Liver (tissue), 9 donors: ENCODE results near the gene INTS4. TPM values are rescaled to one million over a fixed set of nuclear protein-coding genes. Genes with fewer than 3 reads are reported as not detected.
A peak's percentile ranks its signal among the peaks of the same experiment; 100 is the strongest.

ENCODE experiments used
- DNase-seq: peaks from one replicate; pipeline ENCODE4 v3.0.0-alpha.2; 2017; ENCODE audit warnings: low spot score
- H3K27ac ChIP-seq, 2 donors: one replicate each; pipeline ENCODE4 v1.7.0; 2013; ENCODE audit warnings: inconsistent platforms in 2 of 2, low read length in 2 of 2, control low read depth in 1 of 2, low read depth in 1 of 2, mild to moderate bottlenecking in 1 of 2
- H3K27me3 ChIP-seq, 4 donors: one replicate each; pipeline versions ENCODE4 v1.6.1 to v1.7.0; 2013; ENCODE audit warnings: low read length in 3 of 4, inconsistent platforms in 1 of 4, mild to moderate bottlenecking in 1 of 4, moderate library complexity in 1 of 4; ENCODE audit not compliant: control insufficient read depth in 4 of 4, insufficient read depth in 4 of 4
- H3K36me3 ChIP-seq, 4 donors: one replicate each; pipeline versions ENCODE4 v1.6.1 to v1.7.0; 2013; ENCODE audit warnings: low read length in 3 of 4, mild to moderate bottlenecking in 3 of 4, low read depth in 1 of 4, moderate library complexity in 1 of 4; ENCODE audit not compliant: control insufficient read depth in 4 of 4, insufficient read depth in 3 of 4
- H3K4me1 ChIP-seq, 4 donors: one replicate each; pipeline versions ENCODE4 v1.6.1 to v1.7.0; 2013; ENCODE audit warnings: low read length in 3 of 4, mild to moderate bottlenecking in 3 of 4, moderate library complexity in 1 of 4; ENCODE audit not compliant: control insufficient read depth in 4 of 4, insufficient read depth in 4 of 4
- H3K4me3 ChIP-seq, 3 donors: one replicate each; pipeline versions ENCODE4 v1.6.1 to v1.7.0; 2013; ENCODE audit warnings: low read length in 3 of 3, control low read depth in 1 of 3, low read depth in 1 of 3, mild to moderate bottlenecking in 1 of 3
- H3K9ac ChIP-seq, 2 donors: one replicate each; pipeline ENCODE4 v1.7.0; 2013; ENCODE audit warnings: low read length in 2 of 2, mild to moderate bottlenecking in 2 of 2, moderate library complexity in 2 of 2, control low read depth in 1 of 2, low read depth in 1 of 2
- H3K9me3 ChIP-seq, 4 donors: one replicate each; pipeline versions ENCODE4 v1.6.1 to v1.7.0; 2013; ENCODE audit warnings: low read length in 3 of 4; ENCODE audit not compliant: control insufficient read depth in 4 of 4
- ATF3 ChIP-seq: IDR thresholded peaks from 2 replicates; pipeline ENCODE4 v1.6.1; 2016; ENCODE audit warnings: antibody characterized with exemption
- EGR1 ChIP-seq, 2 donors: IDR thresholded peaks; 2 replicates each; pipeline ENCODE4 v1.6.1; 2016 to 2018; ENCODE audit warnings: antibody characterized with exemption in 2 of 2, low read depth in 2 of 2
- FOXA1 ChIP-seq: IDR thresholded peaks from 2 replicates; pipeline ENCODE4 v1.6.1; 2016; ENCODE audit warnings: antibody characterized with exemption
- FOXA2 ChIP-seq: IDR thresholded peaks from 2 replicates; pipeline ENCODE4 v1.6.1; 2016; ENCODE audit warnings: antibody characterized with exemption
- GABPA ChIP-seq, 2 donors: IDR thresholded peaks in 1 of 2; conservative IDR thresholded peaks in 1 of 2; 2 replicates each; pipeline ENCODE4 v1.6.1; 2016; ENCODE audit warnings: antibody characterized with exemption in 2 of 2, mild to moderate bottlenecking in 1 of 2, moderate library complexity in 1 of 2
- HNF4A ChIP-seq, 2 donors: conservative IDR thresholded peaks; 2 replicates each; pipeline ENCODE4 v1.6.1; 2016; ENCODE audit warnings: antibody characterized with exemption in 2 of 2, mild to moderate bottlenecking in 2 of 2
- HNF4G ChIP-seq: IDR thresholded peaks from 2 replicates; pipeline ENCODE4 v1.6.1; 2016; ENCODE audit warnings: antibody characterized with exemption
- JUND ChIP-seq, 2 donors: IDR thresholded peaks; 2 replicates each; pipeline ENCODE4 v1.6.1; 2016; ENCODE audit warnings: antibody characterized with exemption in 2 of 2
- MAX ChIP-seq: IDR thresholded peaks from 2 replicates; pipeline ENCODE4 v1.6.1; 2016; ENCODE audit warnings: antibody characterized with exemption
- NR2F2 ChIP-seq: IDR thresholded peaks from 2 replicates; pipeline ENCODE4 v1.6.1; 2016; ENCODE audit warnings: antibody characterized with exemption
- RAD21 ChIP-seq, 2 donors: IDR thresholded peaks; 2 replicates each; pipeline ENCODE4 v1.6.1; 2016; ENCODE audit warnings: antibody characterized with exemption in 2 of 2, mild to moderate bottlenecking in 2 of 2
- REST ChIP-seq: IDR thresholded peaks from 2 replicates; pipeline ENCODE4 v1.6.1; 2016; ENCODE audit warnings: antibody characterized with exemption, mild to moderate bottlenecking
- RXRA ChIP-seq, 2 donors: IDR thresholded peaks; 2 replicates each; pipeline ENCODE4 v1.6.1; 2017 to 2018; ENCODE audit warnings: antibody characterized with exemption in 2 of 2, mild to moderate bottlenecking in 1 of 2
- SP1 ChIP-seq: IDR thresholded peaks from 2 replicates; pipeline ENCODE4 v1.6.1; 2018; ENCODE audit warnings: antibody characterized with exemption, mild to moderate bottlenecking
- TAF1 ChIP-seq: conservative IDR thresholded peaks from 2 replicates; pipeline ENCODE4 v1.6.1; 2016; ENCODE audit warnings: antibody characterized with exemption, mild to moderate bottlenecking
- YY1 ChIP-seq: IDR thresholded peaks from 2 replicates; pipeline ENCODE4 v1.6.1; 2016; ENCODE audit warnings: antibody characterized with exemption, mild to moderate bottlenecking
- ZBTB33 ChIP-seq: IDR thresholded peaks from 2 replicates; pipeline ENCODE4 v1.6.1; 2016; ENCODE audit warnings: antibody characterized with exemption
- WGBS: extraction: QIAGEN DNeasy Blood & Tissue Kit; methylation state at CpG from one replicate; pipeline ENCODE4 v1.1.7; 2013; 5-methylcytosine and 5-hydroxymethylcytosine counted together
- polyA plus RNA-seq, 2 donors: library from polyadenylated mRNA; stranded (reverse) in 1 of 2; unstranded in 1 of 2; fragments of 200-250 nt in 1 of 2; fragments of >200 nt in 1 of 2; fragmentation: Nextera tagmentation in 1 of 2; extraction: Ambion mirVana in 1 of 2; gene quantifications; one replicate each; pipeline versions ENCODE4 v1.2.1 to v1.2.3, GENCODE V29; 2013 to 2015
- total RNA-seq, 2 donors: library from RNA; depleted of rRNA; stranded (reverse); fragments of >200 nt; gene quantifications; one replicate each; pipeline ENCODE4 v1.2.3, GENCODE V29; 2014
- donor health status: healthy.
- donor health status: healthy.
- donor health status: healthy.
- donor health status: healthy.
- donor health status: healthy.

Gene INTS4
- total and polyA plus RNA-seq, 4 donors = 7.9 to 19.1 (median 15.0) TPM

- DNase-seq = no peak
- Histone ChIP-seq H3K36me3 (peaks cover 0 to 2% (median 0%) of the 10 kb centered on the region in 4 donors), H3K9ac (peak overlapping the region in 1 of 2 donors; percentile 68), H3K27ac (peak overlapping the region; percentile 73 to 87), H3K27me3 (no peaks in the 10 kb centered on the region), H3K9me3 (no peaks in the 10 kb centered on the region), H3K4me3 (peak overlapping the region; percentile 70 to 81 (median 74)), H3K4me1 (peaks cover 0 to 13% (median 5%) of the 10 kb centered on the region in 4 donors)
- TF ChIP-seq MAX = no peak
- peak in 1 of 2 donors; percentile 6 for TF ChIP-seq GABPA (IDR thresholded peaks at IDR 0.05 in 1 of 2, conservative IDR thresholded peaks at IDR 0.05 in 1 of 2)
- WGBS = 76% methylated on average over 7 of the region's 7 CpGs
Observed at GRCh38 chr11:78023426-78023825, 29.0 kb upstream of the INTS4 start.

- Histone ChIP-seq H3K36me3 (peaks cover 0 to 2% (median 0%) of the 10 kb centered on the region in 4 donors), H3K27ac (peak within 1 kb of the TSS; percentile 73 to 87), H3K4me3 (peak within 1 kb of the TSS; percentile 70 to 81 (median 74)), H3K9me3 (no peaks in the 10 kb centered on the region), H3K9ac (peak within 1 kb of the TSS; percentile 68 to 78), H3K4me1 (peaks cover 0 to 13% (median 5%) of the 10 kb centered on the region in 4 donors), H3K27me3 (no peaks in the 10 kb centered on the region)
- TF ChIP-seq SP1 = peak; percentile 5
- peak in 1 of 2 donors; percentile 26 for TF ChIP-seq HNF4A (conservative IDR thresholded peaks at IDR 0.05)
- TF ChIP-seq RAD21 (IDR thresholded peaks at IDR 0.05) = peak in 1 of 2 donors; percentile 16
- TF ChIP-seq FOXA1 = peak; percentile 7
- TF ChIP-seq REST = peak; percentile 55
- TF ChIP-seq YY1 = peak; percentile 56
- TF ChIP-seq HNF4G = no peak
- TF ChIP-seq NR2F2 = no peak
- peak; percentile 75 for TF ChIP-seq FOXA2
- peak; percentile 27 for TF ChIP-seq MAX
- TF ChIP-seq GABPA (IDR thresholded peaks at IDR 0.05 in 1 of 2, conservative IDR thresholded peaks at IDR 0.05 in 1 of 2) = peak in 1 of 2 donors; percentile 68
- TF ChIP-seq ZBTB33 = no peak
- no peak for TF ChIP-seq EGR1 (IDR thresholded peaks at IDR 0.05; ENCODE audit: low read depth in 2 of 2)
- TF ChIP-seq TAF1 = peak; percentile 29
- TF ChIP-seq ATF3 = no peak
- TF ChIP-seq JUND (IDR thresholded peaks at IDR 0.05) = no peak
- no peak for TF ChIP-seq RXRA (IDR thresholded peaks at IDR 0.05)
- DNase-seq = peak; percentile 37
- 7% methylated on average over 37 of the region's 37 CpGs for WGBS
Observed at GRCh38 chr11:78022397-78023396, 28.2 kb upstream of the INTS4 start, which contains the start of gene KCTD14. Gene KCTD14 (minus strand): TSS chr11:78023276. CDS start chr11:78023249, 27 bp downstream.
